GM21576 (cell line): ENCODE results near the gene MALSU1.
A peak's percentile ranks its signal among the peaks of the same experiment; 100 is the strongest.

Experiments
- ATAC-seq: cut with Tn5 transposase; IDR thresholded peaks from one replicate; pipeline ENCODE4 v1.9.1; 2021; ENCODE audit warnings: mild to moderate bottlenecking, moderate library complexity; ENCODE audit not compliant: unreplicated experiment

MALSU1 gene

GRCh38 chr7:23335136-23335535 is 36.0 kb downstream of the MALSU1 start:
- ATAC-seq: no peak

GRCh38 chr7:23335621-23336020 is 36.5 kb downstream of the MALSU1 start:
- ATAC-seq: no peak

- ATAC-seq: no peak
Observed at GRCh38 chr7:23336086-23336485, 36.9 kb downstream of the MALSU1 start.

- no peak for ATAC-seq
Observed at GRCh38 chr7:23336799-23337283, 37.7 kb downstream of the MALSU1 start.

GRCh38 chr7:23337374-23337773 is 38.2 kb downstream of the MALSU1 start:
- no peak for ATAC-seq

- ATAC-seq: no peak
Observed at GRCh38 chr7:23338439-23338838, 39.3 kb downstream of the MALSU1 start.

GRCh38 chr7:23338863-23339262 is 39.7 kb downstream of the MALSU1 start:
- ATAC-seq: no peak

- ATAC-seq: no peak
Observed at GRCh38 chr7:23341846-23342598, 42.9 kb downstream of the MALSU1 start.

GRCh38 chr7:23343102-23343501 is 44.0 kb downstream of the MALSU1 start:
- no peak for ATAC-seq

- no peak for ATAC-seq
Observed at GRCh38 chr7:23343806-23344475, 44.8 kb downstream of the MALSU1 start.

GRCh38 chr7:23345601-23346000 is 46.5 kb downstream of the MALSU1 start:
- ATAC-seq: no peak

- peak; percentile 68 for ATAC-seq
Observed at GRCh38 chr7:23346316-23346715, 47.2 kb downstream of the MALSU1 start.

GRCh38 chr7:23347033-23347681 is 48.0 kb downstream of the MALSU1 start:
- ATAC-seq: no peak

GRCh38 chr7:23347682-23348180 is 48.6 kb downstream of the MALSU1 start:
- no peak for ATAC-seq

- no peak for ATAC-seq
Observed at GRCh38 chr7:23349484-23350157, 50.5 kb downstream of the MALSU1 start.

- ATAC-seq: no peak
Observed at GRCh38 chr7:23350466-23350865, 51.3 kb downstream of the MALSU1 start.

- peak; percentile 54 for ATAC-seq
Observed at GRCh38 chr7:23353172-23353571, 54.0 kb downstream of the MALSU1 start.

GRCh38 chr7:23356168-23356567 is 57.0 kb downstream of the MALSU1 start:
- no peak for ATAC-seq

GRCh38 chr7:23356726-23357125 is 57.6 kb downstream of the MALSU1 start:
- no peak for ATAC-seq

- ATAC-seq: no peak
Observed at GRCh38 chr7:23357190-23358093, 58.3 kb downstream of the MALSU1 start.
